Breast epithelium (tissue), 4 donors: ENCODE data around the gene NXN. TPM values are rescaled to one million over a fixed set of nuclear protein-coding genes. Genes with fewer than 3 reads are reported as not detected.

Experiments
- DNase-seq, 2 donors: peaks; one replicate each; pipeline ENCODE4 v3.0.0-alpha.2; 2019; ENCODE audit warnings: low spot score in 2 of 2
- H3K27ac ChIP-seq, 2 donors: fragments of 200-600 bp; sonication (generic) in 1 of 2; one replicate each; pipeline ENCODE4 v1.5.1; 2016 to 2019; ENCODE audit warnings: mild to moderate bottlenecking in 1 of 2
- H3K27me3 ChIP-seq, 2 donors: fragments of 200-600 bp; sonication (generic) in 1 of 2; one replicate each; pipeline versions ENCODE4 v1.5.1 to v1.6.0; 2017 to 2019; ENCODE audit warnings: control low read depth in 1 of 2, mild to moderate bottlenecking in 1 of 2
- H3K36me3 ChIP-seq: fragments of 200-600 bp; one replicate; pipeline ENCODE4 v1.5.1; 2019
- H3K4me1 ChIP-seq, 2 donors: fragments of 200-600 bp; sonication (generic); one replicate each; pipeline ENCODE4 v1.5.1; 2016 to 2019; ENCODE audit warnings: control low read depth in 1 of 2
- H3K4me3 ChIP-seq, 3 donors: fragments of 200-600 bp; sonication (generic); 1 replicate in 2 of 3; 2 replicates in 1 of 3; pipeline ENCODE4 v1.5.1; 2016 to 2019; ENCODE audit warnings: mild to moderate bottlenecking in 3 of 3, moderate library complexity in 2 of 3
- H3K9me3 ChIP-seq, 2 donors: fragments of 200-600 bp; sonication (generic) in 1 of 2; one replicate each; pipeline ENCODE4 v1.5.1; 2016 to 2019; ENCODE audit warnings: control low read depth in 1 of 2
- POLR2A ChIP-seq: fragments of 450-650 bp; IDR thresholded peaks from one replicate; pipeline ENCODE4 v1.6.1; 2016; ENCODE audit warnings: antibody characterized with exemption, mild to moderate bottlenecking, moderate library complexity
- POLR2AphosphoS5 ChIP-seq, 3 donors: sonication (generic); formaldehyde crosslinking; IDR thresholded peaks; one replicate each; pipeline ENCODE4 v1.6.1; 2017; ENCODE audit warnings: antibody characterized with exemption in 3 of 3
- intact Hi-C: fragments of 100-400 bp; cut with DNase I; formaldehyde crosslinking; loops from one replicate; pipeline ENCODE4 v1.15.1; 2023; ENCODE audit warnings: low total_unique reads
- total RNA-seq, 3 donors: library from RNA; depleted of rRNA; stranded (reverse); fragments of >200 nt; gene quantifications; one replicate each; pipeline ENCODE4 v1.1.0, GENCODE V29; 2016
- TF ChIP-seq, protein P1 (sequence below), 3 donors: fragments of 450-650 bp; IDR thresholded peaks; one replicate each; pipeline ENCODE4 v1.5.1; 2016 to 2017; ENCODE audit warnings: antibody characterized with exemption in 3 of 3, mild to moderate bottlenecking in 3 of 3, moderate library complexity in 3 of 3

Gene NXN
- total RNA-seq, 3 donors from 2014 or later, result 9.3 to 14.3 (median 12.8) TPM

- DNase-seq, result no peak
- H3K4me1 ChIP-seq, result no peaks in the 10 kb centered on the region
- no peak for TF ChIP-seq POLR2A
- no peak for TF ChIP-seq POLR2AphosphoS5 (IDR thresholded peaks at IDR 0.05)
- TF ChIP-seq, protein P1, sequence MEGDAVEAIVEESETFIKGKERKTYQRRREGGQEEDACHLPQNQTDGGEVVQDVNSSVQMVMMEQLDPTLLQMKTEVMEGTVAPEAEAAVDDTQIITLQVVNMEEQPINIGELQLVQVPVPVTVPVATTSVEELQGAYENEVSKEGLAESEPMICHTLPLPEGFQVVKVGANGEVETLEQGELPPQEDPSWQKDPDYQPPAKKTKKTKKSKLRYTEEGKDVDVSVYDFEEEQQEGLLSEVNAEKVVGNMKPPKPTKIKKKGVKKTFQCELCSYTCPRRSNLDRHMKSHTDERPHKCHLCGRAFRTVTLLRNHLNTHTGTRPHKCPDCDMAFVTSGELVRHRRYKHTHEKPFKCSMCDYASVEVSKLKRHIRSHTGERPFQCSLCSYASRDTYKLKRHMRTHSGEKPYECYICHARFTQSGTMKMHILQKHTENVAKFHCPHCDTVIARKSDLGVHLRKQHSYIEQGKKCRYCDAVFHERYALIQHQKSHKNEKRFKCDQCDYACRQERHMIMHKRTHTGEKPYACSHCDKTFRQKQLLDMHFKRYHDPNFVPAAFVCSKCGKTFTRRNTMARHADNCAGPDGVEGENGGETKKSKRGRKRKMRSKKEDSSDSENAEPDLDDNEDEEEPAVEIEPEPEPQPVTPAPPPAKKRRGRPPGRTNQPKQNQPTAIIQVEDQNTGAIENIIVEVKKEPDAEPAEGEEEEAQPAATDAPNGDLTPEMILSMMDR (IDR thresholded peaks at IDR 0.05), result no peak
- intact Hi-C loops, result no loop called here
- no peak overlapping the region for H3K27ac ChIP-seq
- H3K9me3 ChIP-seq, result no peaks in the 10 kb centered on the region
- H3K36me3 ChIP-seq, result no peaks in the 10 kb centered on the region
- no peaks in the 10 kb centered on the region for H3K27me3 ChIP-seq
- H3K4me3 ChIP-seq, result no peak overlapping the region
Observed at GRCh38 chr17:1013729-1014090, 34.1 kb upstream of the NXN start.

- Histone ChIP-seq H3K4me1 (no peaks in the 10 kb centered on the region), H3K9me3 (no peaks in the 10 kb centered on the region), H3K36me3 (no peaks in the 10 kb centered on the region), H3K4me3 (no peak overlapping the region), H3K27ac (no peak overlapping the region), H3K27me3 (no peaks in the 10 kb centered on the region)
- DNase-seq, result no peak
- intact Hi-C loops, result no loop called here
- TF ChIP-seq, protein P1 (IDR thresholded peaks at IDR 0.05), result no peak
- TF ChIP-seq POLR2AphosphoS5 (IDR thresholded peaks at IDR 0.05), result no peak
- no peak for TF ChIP-seq POLR2A
Observed at GRCh38 chr17:1012823-1013728, 33.5 kb upstream of the NXN start.

DNA sequence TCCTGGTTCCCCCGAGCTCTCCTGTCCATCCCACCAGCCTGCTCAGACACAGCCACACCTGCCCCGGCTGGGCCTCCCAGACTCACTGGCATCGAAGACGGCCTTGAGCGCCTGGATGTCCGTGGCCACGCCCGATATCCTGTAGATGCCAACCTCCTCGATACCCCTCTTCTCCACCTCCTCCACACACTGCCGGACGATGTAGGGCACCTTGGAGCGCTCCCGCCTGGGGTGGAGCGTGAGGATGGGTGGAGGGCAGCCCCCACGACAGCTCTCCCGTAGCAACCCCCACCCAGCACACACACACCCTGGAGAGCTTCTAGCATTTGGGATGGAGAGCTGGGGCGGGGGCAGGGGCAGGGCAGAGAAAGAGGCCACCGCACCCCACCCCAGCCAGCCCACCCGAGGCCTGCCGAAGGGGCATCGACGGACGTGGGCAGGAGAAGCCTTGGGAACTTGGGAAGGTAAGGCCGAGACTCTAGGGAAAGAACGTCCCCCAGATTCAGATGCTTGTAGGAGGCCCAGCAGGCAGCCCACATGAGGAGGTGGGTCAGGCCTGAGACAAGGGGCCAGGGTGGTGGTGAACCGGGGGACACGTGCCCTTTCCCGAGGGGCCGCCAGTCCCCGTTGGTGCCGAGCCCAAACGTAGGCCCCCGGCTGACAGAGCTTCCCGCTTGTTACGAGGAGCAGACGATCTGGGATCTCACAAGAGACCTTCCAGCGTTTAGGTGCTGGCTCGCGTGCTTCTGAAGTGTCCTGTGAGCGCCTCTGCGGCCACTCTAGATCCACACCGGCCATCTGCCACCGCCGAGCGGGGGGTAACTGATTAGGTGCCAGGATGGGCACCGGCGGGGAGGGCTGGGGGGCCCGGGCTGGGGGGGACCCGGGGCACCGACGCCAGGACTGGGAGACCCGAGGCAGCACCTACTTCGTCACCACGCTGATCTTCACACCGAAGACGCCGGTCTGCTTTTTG is 32.5 kb upstream of the NXN start:
- H3K27ac ChIP-seq, result no peak overlapping the region
- H3K36me3 ChIP-seq, result no peaks in the 10 kb centered on the region

GRCh38 chr17:1011138-1011537 is 31.6 kb upstream of the NXN start:
- peaks cover 3 to 9% of the 10 kb centered on the region in 2 donors for H3K4me1 ChIP-seq

More for the DNA sequence above, 32.5 kb upstream of the NXN start:
- H3K9me3 ChIP-seq, result no peaks in the 10 kb centered on the region
- H3K4me3 ChIP-seq, result no peak overlapping the region
- H3K27me3 ChIP-seq, result no peaks in the 10 kb centered on the region
- TF ChIP-seq POLR2A, result no peak
- TF ChIP-seq, protein P1 (IDR thresholded peaks at IDR 0.05), result no peak
- TF ChIP-seq POLR2AphosphoS5 (IDR thresholded peaks at IDR 0.05), result no peak
- intact Hi-C loops, result no loop called here
- H3K4me1 ChIP-seq, result peaks cover 0 to 4% of the 10 kb centered on the region in 2 donors
- no peak for DNase-seq

More at GRCh38 chr17:1011138-1011537, 31.6 kb upstream of the NXN start:
- no peaks in the 10 kb centered on the region for H3K27me3 ChIP-seq
- H3K27ac ChIP-seq, result peak overlapping the region in 1 of 2 donors; percentile 2
- no peaks in the 10 kb centered on the region for H3K9me3 ChIP-seq
- H3K36me3 ChIP-seq, result no peaks in the 10 kb centered on the region
- no peak for TF ChIP-seq POLR2A
- TF ChIP-seq, protein P1 (IDR thresholded peaks at IDR 0.05), result no peak
- TF ChIP-seq POLR2AphosphoS5 (IDR thresholded peaks at IDR 0.05), result no peak
- no peak overlapping the region for H3K4me3 ChIP-seq
- DNase-seq, result no peak
- intact Hi-C loops, result no loop called here
